DOHH2 (cell line): Measurements from ENCODE around the gene TTC39C.
A peak's percentile ranks its signal among the peaks of the same experiment; 100 is the strongest.

Experiments used
- H3F3A ChIP-seq: fragments of 200-600 bp; sonication (generic), shearing (Covaris generic); 2 replicates; pipeline ENCODE4 v1.6.0; 2016; ENCODE audit warnings: antibody characterized with exemption, mild to moderate bottlenecking; ENCODE audit not compliant: control insufficient read depth, insufficient read depth
- H3K27ac ChIP-seq: fragments of 200-600 bp; sonication (generic); 2 replicates; pipeline ENCODE4 v1.5.1; 2014; ENCODE audit warnings: low read depth, mild to moderate bottlenecking, low read length, moderate library complexity
- H3K27me3 ChIP-seq: fragments of 200-600 bp; sonication (generic); 2 replicates; pipeline ENCODE4 v1.6.1; 2014; ENCODE audit warnings: mild to moderate bottlenecking, low read length, mixed read lengths; ENCODE audit not compliant: control insufficient read depth
- H3K36me3 ChIP-seq: fragments of 200-600 bp; sonication (generic); 2 replicates; pipeline ENCODE4 v1.6.1; 2014; ENCODE audit warnings: mild to moderate bottlenecking, low read length, moderate library complexity, mixed read lengths; ENCODE audit not compliant: control insufficient read depth
- H3K4me1 ChIP-seq: fragments of 200-600 bp; sonication (generic); 2 replicates; pipeline ENCODE4 v1.6.1; 2014; ENCODE audit warnings: mild to moderate bottlenecking, low read length, mixed read lengths; ENCODE audit not compliant: control insufficient read depth
- H3K4me2 ChIP-seq: fragments of 200-600 bp; sonication (generic); 2 replicates; pipeline ENCODE4 v1.6.0; 2014; ENCODE audit warnings: mild to moderate bottlenecking, low read length, moderate library complexity
- H3K4me3 ChIP-seq: fragments of 200-600 bp; sonication (generic); 2 replicates; pipeline ENCODE4 v1.5.1; 2014; ENCODE audit warnings: mild to moderate bottlenecking, low read length, mixed read lengths
- H3K79me2 ChIP-seq: fragments of 200-600 bp; sonication (generic); 2 replicates; pipeline ENCODE4 v1.6.1; 2014; ENCODE audit warnings: mild to moderate bottlenecking, low read length, mixed read lengths; ENCODE audit not compliant: control insufficient read depth
- H3K9me2 ChIP-seq: fragments of 200-600 bp; sonication (generic); replicated peaks from 2 replicates; pipeline ENCODE4 v1.6.1; 2014; ENCODE audit warnings: mild to moderate bottlenecking, low read length, mixed read lengths; ENCODE audit not compliant: control insufficient read depth
- H3K9me3 ChIP-seq: fragments of 200-600 bp; sonication (generic); 2 replicates; pipeline ENCODE4 v1.6.1; 2014; ENCODE audit warnings: antibody characterized with exemption, low read length, mixed read lengths; ENCODE audit not compliant: control insufficient read depth, insufficient read depth
- H4K20me1 ChIP-seq: fragments of 200-600 bp; sonication (generic); 2 replicates; pipeline ENCODE4 v1.6.0; 2014; ENCODE audit warnings: low read depth, mild to moderate bottlenecking, antibody characterized with exemption, low read length, moderate library complexity; ENCODE audit not compliant: control insufficient read depth, insufficient read depth
- EZH2phosphoT487 ChIP-seq: fragments of 200-600 bp; sonication (generic); IDR thresholded peaks from 2 replicates; pipeline ENCODE4 v1.6.1; 2017; ENCODE audit warnings: borderline replicate concordance, mild to moderate bottlenecking, antibody characterized with exemption, low read length, moderate library complexity, mixed read lengths
- TF ChIP-seq, protein P1 (sequence below): fragments of 200-600 bp; sonication (generic); IDR thresholded peaks from one replicate; pipeline ENCODE4 v1.5.1; 2014; ENCODE audit warnings: antibody characterized with exemption, mild to moderate bottlenecking, low read depth, low read length; ENCODE audit not compliant: poor library complexity, severe bottlenecking

Gene TTC39C

DNA sequence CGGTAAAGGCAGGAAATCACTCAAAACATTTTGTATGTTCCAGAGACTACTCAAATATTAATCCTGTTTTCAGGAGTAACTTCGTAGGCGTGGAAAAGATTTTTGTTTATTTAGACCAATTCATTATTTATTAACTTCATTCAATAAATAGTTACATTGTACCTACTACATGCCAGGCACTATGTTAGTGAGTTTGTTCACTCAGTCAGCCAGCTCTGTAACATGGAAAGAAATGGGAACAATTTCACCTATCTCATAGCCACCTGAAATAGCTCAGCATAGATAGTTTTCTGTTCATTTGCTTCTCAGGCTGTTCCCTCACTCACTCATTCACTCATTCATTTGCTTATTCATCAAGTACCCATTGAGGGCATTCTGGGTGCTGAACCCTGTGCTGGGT lies 34.6 kb downstream of the TTC39C start:
- no peak for TF ChIP-seq EZH2phosphoT487
- TF ChIP-seq, protein P1, sequence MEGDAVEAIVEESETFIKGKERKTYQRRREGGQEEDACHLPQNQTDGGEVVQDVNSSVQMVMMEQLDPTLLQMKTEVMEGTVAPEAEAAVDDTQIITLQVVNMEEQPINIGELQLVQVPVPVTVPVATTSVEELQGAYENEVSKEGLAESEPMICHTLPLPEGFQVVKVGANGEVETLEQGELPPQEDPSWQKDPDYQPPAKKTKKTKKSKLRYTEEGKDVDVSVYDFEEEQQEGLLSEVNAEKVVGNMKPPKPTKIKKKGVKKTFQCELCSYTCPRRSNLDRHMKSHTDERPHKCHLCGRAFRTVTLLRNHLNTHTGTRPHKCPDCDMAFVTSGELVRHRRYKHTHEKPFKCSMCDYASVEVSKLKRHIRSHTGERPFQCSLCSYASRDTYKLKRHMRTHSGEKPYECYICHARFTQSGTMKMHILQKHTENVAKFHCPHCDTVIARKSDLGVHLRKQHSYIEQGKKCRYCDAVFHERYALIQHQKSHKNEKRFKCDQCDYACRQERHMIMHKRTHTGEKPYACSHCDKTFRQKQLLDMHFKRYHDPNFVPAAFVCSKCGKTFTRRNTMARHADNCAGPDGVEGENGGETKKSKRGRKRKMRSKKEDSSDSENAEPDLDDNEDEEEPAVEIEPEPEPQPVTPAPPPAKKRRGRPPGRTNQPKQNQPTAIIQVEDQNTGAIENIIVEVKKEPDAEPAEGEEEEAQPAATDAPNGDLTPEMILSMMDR, result no peak
- Histone ChIP-seq H3K27me3 (no peaks in the 10 kb centered on the region), H3K4me3 (peak overlapping the region; percentile 3; the same call in 1 of the 2 replicates), H3K79me2 (peaks cover 86% of the 10 kb centered on the region), H3K27ac (no peak overlapping the region), H4K20me1 (0 out of 2 replicates have a peak, but pooled peaks cover 3% of the 10 kb centered on the region), H3K4me2 (peak overlapping the region; percentile 48), H3K9me3 (no peaks in the 10 kb centered on the region), H3K4me1 (peaks cover 64% of the 10 kb centered on the region), H3F3A (0 out of 2 replicates have a peak, but pooled peaks cover 8% of the 10 kb centered on the region), H3K9me2 (no peaks in the 10 kb centered on the region), H3K36me3 (0 out of 2 replicates have a peak, but pooled peaks cover 3% of the 10 kb centered on the region)

DNA sequence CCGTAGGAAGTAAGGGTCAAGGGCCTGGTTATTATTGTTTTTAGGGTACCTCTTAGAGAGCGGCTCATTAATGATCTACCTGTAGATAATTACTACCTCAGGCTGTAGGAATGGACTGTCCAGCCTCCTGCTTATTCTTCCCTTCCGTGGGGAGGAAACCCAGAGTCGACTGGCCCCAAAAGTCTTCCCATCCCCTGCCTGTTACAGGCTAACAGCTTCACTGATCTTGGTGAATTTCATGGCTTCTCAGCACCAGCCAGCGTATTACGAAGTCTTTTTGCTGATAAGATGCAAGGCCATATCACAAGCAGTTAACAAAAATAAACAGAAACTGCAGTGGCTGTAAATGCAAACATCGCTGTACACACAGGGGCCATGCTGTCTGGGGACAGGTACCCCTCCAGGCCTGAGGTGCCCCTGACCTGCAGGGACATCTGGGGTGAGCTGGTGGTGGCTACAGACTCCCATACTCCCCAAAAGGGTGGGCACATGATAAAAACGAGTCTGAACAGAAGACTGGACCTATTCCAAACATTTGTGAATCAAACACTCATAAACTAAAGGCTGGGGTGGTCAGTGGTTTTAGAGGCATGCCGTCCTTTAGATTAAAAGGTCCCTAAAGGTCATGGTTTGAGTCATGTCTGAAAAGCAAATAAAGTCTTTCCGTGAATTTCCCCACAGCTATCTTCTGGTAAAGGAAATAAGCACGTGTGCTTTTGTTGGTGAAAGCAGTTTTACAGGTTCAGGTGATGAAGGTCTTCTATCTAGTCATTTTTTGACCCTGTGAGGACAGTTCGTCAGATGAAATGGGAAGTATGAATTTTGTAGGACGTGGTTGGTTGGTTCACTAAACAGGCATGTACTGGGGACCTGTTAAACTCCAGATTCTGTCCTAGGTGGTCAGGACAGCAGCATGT lies 36.7 kb downstream of the TTC39C start:
- H3K4me1 ChIP-seq, result peaks cover 84% of the 10 kb centered on the region
- peaks cover 10% of the 10 kb centered on the region; the same call in 1 of the 2 replicates for H4K20me1 ChIP-seq
- H3K27me3 ChIP-seq, result no peaks in the 10 kb centered on the region
- H3K4me3 ChIP-seq, result no peak overlapping the region
- H3K9me3 ChIP-seq, result no peaks in the 10 kb centered on the region
- 0 out of 2 replicates have a peak overlapping the region, but pooled peaks have one; percentile 14 for H3K4me2 ChIP-seq
- no peaks in the 10 kb centered on the region for H3K9me2 ChIP-seq
- 0 out of 2 replicates have a peak, but pooled peaks cover 6% of the 10 kb centered on the region for H3F3A ChIP-seq
- TF ChIP-seq, protein P1, result no peak
- peaks cover 97% of the 10 kb centered on the region for H3K79me2 ChIP-seq
- no peak overlapping the region for H3K27ac ChIP-seq
- peaks cover 7% of the 10 kb centered on the region; the same call in 1 of the 2 replicates for H3K36me3 ChIP-seq

DNA sequence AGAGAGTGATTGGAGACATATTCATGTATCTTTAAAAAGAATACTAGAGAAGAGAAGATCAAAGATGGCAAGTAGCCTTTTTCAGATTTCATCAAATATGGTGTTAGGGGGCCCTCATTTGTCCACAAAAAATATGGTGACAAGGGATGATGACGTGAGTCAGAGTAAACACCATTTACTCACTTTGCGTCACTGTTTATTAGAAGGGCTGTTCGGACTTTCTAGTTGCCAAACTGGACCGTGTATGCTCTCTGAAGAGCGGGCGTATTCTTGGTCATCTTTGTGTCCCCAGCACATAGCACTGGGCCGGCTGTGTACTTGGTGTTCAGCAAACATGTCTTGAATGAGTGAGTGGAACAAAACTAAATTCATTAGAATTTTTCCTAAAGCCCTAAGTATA lies 37.5 kb downstream of the TTC39C start:
- H3K27me3 ChIP-seq, result no peaks in the 10 kb centered on the region
- peaks cover 10% of the 10 kb centered on the region; the same call in 1 of the 2 replicates for H4K20me1 ChIP-seq
- no peaks in the 10 kb centered on the region for H3K9me2 ChIP-seq
- TF ChIP-seq, protein P1, result no peak
- TF ChIP-seq EZH2phosphoT487, result no peak
- peaks cover 84% of the 10 kb centered on the region for H3K4me1 ChIP-seq
- peaks cover 7% of the 10 kb centered on the region; the same call in 1 of the 2 replicates for H3K36me3 ChIP-seq
- H3F3A ChIP-seq, result 0 out of 2 replicates have a peak, but pooled peaks cover 5% of the 10 kb centered on the region
- H3K79me2 ChIP-seq, result peaks cover 97% of the 10 kb centered on the region
- H3K27ac ChIP-seq, result no peak overlapping the region
- no peak overlapping the region for H3K4me2 ChIP-seq
- no peak overlapping the region for H3K4me3 ChIP-seq
- no peaks in the 10 kb centered on the region for H3K9me3 ChIP-seq
